ENCODE data around the gene HS1BP3. TPM values are rescaled to one million over a fixed set of nuclear protein-coding genes. Genes with fewer than 3 reads are reported as not detected.

Gene HS1BP3
- total and polyA plus RNA-seq, 8 donors = 9.5 to 16.8 (median 10.8) TPM

DNA sequence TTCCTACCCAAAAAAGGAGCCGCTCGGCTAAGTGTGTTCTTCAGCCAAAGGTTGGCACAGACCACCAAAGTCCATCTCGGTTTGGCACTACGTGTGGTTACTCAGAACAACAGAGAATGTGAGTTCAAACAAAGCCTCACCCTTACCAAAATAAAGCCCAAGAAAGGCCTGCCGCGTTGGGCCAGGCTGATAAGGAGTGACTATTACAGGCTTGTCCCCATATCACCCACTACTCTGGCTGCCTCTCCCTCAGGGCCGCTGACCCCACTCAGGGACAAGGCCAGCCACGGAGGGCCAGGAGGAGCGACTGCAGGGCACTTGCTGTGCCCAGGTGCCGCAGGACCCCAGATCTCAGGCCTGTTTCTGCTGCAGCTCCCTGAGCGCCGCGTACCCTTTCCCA is 13.8 kb downstream of the HS1BP3 start:
- ATAC-seq = no peak
- no peaks in the 10 kb centered on the region for H3K9me3 ChIP-seq
- FAIRE-seq = no peak
- TF ChIP-seq, protein P1, sequence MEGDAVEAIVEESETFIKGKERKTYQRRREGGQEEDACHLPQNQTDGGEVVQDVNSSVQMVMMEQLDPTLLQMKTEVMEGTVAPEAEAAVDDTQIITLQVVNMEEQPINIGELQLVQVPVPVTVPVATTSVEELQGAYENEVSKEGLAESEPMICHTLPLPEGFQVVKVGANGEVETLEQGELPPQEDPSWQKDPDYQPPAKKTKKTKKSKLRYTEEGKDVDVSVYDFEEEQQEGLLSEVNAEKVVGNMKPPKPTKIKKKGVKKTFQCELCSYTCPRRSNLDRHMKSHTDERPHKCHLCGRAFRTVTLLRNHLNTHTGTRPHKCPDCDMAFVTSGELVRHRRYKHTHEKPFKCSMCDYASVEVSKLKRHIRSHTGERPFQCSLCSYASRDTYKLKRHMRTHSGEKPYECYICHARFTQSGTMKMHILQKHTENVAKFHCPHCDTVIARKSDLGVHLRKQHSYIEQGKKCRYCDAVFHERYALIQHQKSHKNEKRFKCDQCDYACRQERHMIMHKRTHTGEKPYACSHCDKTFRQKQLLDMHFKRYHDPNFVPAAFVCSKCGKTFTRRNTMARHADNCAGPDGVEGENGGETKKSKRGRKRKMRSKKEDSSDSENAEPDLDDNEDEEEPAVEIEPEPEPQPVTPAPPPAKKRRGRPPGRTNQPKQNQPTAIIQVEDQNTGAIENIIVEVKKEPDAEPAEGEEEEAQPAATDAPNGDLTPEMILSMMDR (IDR thresholded peaks at IDR 0.05) = no peak
- peaks cover 0 to 16% (median 0%) of the 10 kb centered on the region in 3 donors for H3K4me1 ChIP-seq
- DNase-seq = peak in 1 of 6 donors; percentile 56
- 66 to 67% methylated on average over 13 of the region's 13 CpGs for WGBS, 2 donors
- H3K27me3 ChIP-seq = no peaks in the 10 kb centered on the region
- intact Hi-C loops (cut with DNase I) = no loop called here
- H3K4me3 ChIP-seq = no peak overlapping the region
- no peak overlapping the region for H3K27ac ChIP-seq
- H3K36me3 ChIP-seq = no peaks in the 10 kb centered on the region

DNA sequence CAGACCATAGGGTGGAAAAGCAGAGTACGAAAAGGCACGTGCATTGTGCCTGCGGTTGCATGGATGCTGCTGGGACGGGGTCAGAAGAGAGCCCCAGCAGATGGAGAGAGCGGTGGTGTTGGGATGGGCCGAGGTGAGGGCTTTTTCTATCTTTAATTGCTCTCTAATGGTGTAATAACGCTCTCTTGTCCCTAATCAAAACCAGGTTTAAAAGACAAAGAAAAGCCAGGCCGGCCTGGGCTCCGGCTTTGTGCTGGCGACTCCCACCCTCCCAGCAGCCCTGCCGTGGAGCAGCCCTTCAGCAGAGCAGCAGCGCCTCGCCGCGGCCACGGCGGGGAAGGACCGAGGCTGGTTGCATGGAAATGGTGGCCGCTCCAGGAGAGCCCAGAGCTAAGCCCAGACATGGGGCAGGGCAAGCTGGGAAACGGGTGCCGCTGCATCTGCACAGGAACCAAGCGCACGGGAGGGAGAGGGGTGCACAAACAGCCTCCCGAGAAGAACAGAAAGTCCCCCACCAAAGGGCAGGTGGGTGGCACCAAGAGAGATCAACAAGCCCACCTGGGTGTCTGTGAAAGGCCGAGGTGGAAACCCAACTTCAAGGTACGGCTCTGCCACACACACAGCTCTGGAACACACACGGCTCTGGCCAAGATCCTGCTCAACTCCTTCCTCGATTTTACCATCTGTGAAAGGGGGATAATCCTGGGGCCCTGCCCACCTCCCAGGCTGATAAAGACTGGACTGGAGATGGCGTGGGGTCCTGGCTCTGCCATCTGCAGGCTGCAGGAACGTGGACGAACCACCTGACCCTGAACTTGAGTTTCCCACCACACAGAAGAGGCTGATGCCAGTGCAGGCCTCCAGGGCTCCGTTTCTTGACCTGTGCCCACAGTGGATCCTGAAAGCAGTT is 15.0 kb downstream of the HS1BP3 start:
- intact Hi-C loops (cut with DNase I) = no loop called here
- H3K4me3 ChIP-seq = no peak overlapping the region
- H3K27ac ChIP-seq = peak overlapping the region in 3 of 4 donors; percentile 12 to 85 (median 80)
- DNase-seq (peak; percentile 63 to 91 (median 84)), FAIRE-seq (no peak), ATAC-seq (peak; percentile 72 to 90 (median 88))
- TF ChIP-seq, protein P1 (IDR thresholded peaks at IDR 0.05) = peak; percentile 37 to 75 (median 66)
- no peaks in the 10 kb centered on the region for H3K27me3 ChIP-seq
- no peaks in the 10 kb centered on the region for H3K36me3 ChIP-seq
- peaks cover 0 to 16% (median 0%) of the 10 kb centered on the region in 3 donors for H3K4me1 ChIP-seq
- H3K9me3 ChIP-seq = no peaks in the 10 kb centered on the region
- 39 to 43% methylated on average over 32 of the region's 32 CpGs for WGBS, 2 donors

DNA sequence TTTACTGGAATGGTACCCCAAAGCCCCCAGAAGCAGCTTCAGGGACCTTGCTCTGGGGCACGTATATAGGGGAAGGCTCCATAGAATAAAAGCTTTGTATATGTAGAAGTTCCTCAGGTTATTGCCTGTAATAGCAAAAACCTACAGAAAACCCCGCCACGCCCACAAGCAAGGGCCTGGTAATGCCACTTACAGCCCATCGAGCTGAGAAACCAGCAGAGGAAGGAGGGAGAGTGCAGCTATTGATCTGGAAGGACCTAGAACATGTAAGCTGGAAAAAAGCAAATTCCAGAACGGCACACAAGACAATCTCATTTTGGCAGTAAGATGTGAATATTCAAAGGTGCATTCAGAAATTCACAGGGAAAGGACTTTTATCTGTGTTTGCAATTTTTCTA is 15.8 kb downstream of the HS1BP3 start:
- ATAC-seq (no peak), FAIRE-seq (no peak), DNase-seq (peak in 1 of 6 donors; percentile 16)
- TF ChIP-seq, protein P1 (IDR thresholded peaks at IDR 0.05) = no peak
- WGBS, 2 donors = 65 to 79% methylated on average over 5 of the region's 5 CpGs
- peak overlapping the region; percentile 57 to 85 (median 74) for H3K27ac ChIP-seq
- intact Hi-C loops (cut with DNase I) = no loop called here
- H3K27me3 ChIP-seq = no peaks in the 10 kb centered on the region
- H3K4me1 ChIP-seq = peaks cover 0 to 16% (median 0%) of the 10 kb centered on the region in 3 donors
- H3K4me3 ChIP-seq = no peak overlapping the region
- no peaks in the 10 kb centered on the region for H3K9me3 ChIP-seq
- H3K36me3 ChIP-seq = peaks cover 0 to under 1% (median 0%) of the 10 kb centered on the region in 3 donors

DNA sequence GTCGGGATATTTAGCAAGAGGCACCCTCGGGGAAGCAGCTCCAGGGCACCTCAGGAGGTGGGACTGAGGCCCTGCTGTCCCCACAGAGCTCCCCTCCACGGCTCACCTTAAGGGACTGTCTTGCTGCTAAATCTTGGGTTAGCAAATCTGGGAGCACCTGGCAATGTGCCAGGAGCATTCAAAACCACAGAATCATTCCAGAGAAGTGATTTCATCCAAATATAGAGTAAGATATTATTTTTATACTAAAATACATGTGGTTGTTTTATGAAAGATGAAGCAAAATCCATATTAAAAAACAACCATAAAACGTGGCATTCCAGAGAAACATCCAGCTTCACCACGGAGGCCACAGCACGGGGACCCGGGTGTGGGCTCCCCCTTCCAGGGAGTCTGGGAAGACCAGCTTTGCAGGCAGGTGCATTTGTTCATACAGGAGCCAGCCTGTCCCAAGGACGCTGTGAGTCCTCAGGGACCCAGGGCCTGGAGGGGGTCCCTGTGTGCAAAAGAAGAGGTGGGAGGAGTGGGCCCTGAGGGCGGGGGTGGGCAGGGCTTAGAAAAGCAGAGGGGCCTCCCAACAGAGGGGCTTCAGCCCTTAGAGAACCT is 16.3 kb downstream of the HS1BP3 start:
- ATAC-seq (peak in 3 of 4 donors; percentile 5 to 18 (median 17)), DNase-seq (peak in 2 of 6 donors; percentile 38 to 58), FAIRE-seq (no peak)
- Histone ChIP-seq H3K9me3 (no peaks in the 10 kb centered on the region), H3K4me3 (no peak overlapping the region), H3K36me3 (peaks cover 0 to 6% (median 0%) of the 10 kb centered on the region in 3 donors), H3K27me3 (no peaks in the 10 kb centered on the region), H3K27ac (peak overlapping the region; percentile 57 to 85 (median 74)), H3K4me1 (peaks cover 0 to 16% (median 0%) of the 10 kb centered on the region in 3 donors)
- WGBS, 2 donors = 56 to 65% methylated on average over 9 of the region's 9 CpGs
- TF ChIP-seq, protein P1 (IDR thresholded peaks at IDR 0.05) = no peak
- intact Hi-C loops (cut with DNase I) = no loop called here

All from pancreas (tissue), 10 donors.